Psoas muscle (tissue), 8 donors: ENCODE measurements around the gene POLR3E. TPM values are rescaled to one million over a fixed set of nuclear protein-coding genes. Genes with fewer than 3 reads are reported as not detected.
"Not testable (repeated sequence)": the region's sequence is repeated elsewhere in the genome, so short reads cannot be mapped to it uniquely, and the experiment has no call there.

Experiments
- ATAC-seq, 4 donors: fragments of 200-7000 bp; cut with Tn5 transposase; one replicate each; pipeline ENCODE4 v1.9.1; 2020; ENCODE audit warnings: moderate library complexity in 3 of 4, mild to moderate bottlenecking in 2 of 4
- DNase-seq, 2 donors: peaks; one replicate each; pipeline ENCODE4 v3.0.0-alpha.2; 2020
- H3K27ac ChIP-seq: fragments of 200-600 bp; one replicate; pipeline ENCODE4 v1.8.0; 2022
- H3K27me3 ChIP-seq, 3 donors: fragments of 200-600 bp in 1 of 3; one replicate each; pipeline versions ENCODE4 v1.6.1 to v1.8.0; 2013 to 2022; ENCODE audit warnings: low read length in 2 of 3, mild to moderate bottlenecking in 2 of 3, moderate library complexity in 1 of 3; ENCODE audit not compliant: insufficient read depth in 3 of 3
- H3K36me3 ChIP-seq, 2 donors: fragments of 200-600 bp in 1 of 2; one replicate each; pipeline versions ENCODE4 v1.6.1 to v1.8.0; 2013 to 2022; ENCODE audit warnings: low read depth in 1 of 2, mild to moderate bottlenecking in 1 of 2, moderate library complexity in 1 of 2; ENCODE audit not compliant: insufficient read depth in 1 of 2
- H3K4me1 ChIP-seq: fragments of 200-600 bp; one replicate; pipeline ENCODE4 v1.8.0; 2022
- H3K4me3 ChIP-seq: fragments of 200-600 bp; one replicate; pipeline ENCODE4 v1.8.0; 2022; ENCODE audit warnings: mild to moderate bottlenecking
- H3K9me3 ChIP-seq: fragments of 200-600 bp; one replicate; pipeline ENCODE4 v1.8.0; 2022
- CTCF ChIP-seq: fragments of 200-600 bp; IDR thresholded peaks from one replicate; pipeline ENCODE4 v1.8.0; 2022; ENCODE audit warnings: antibody characterized with exemption
- WGBS, 3 donors: extraction: QIAGEN DNeasy Blood & Tissue Kit; methylation state at CpG; one replicate each; pipeline versions ENCODE4 v1.1.6 to v1.1.7; 2013; 5-methylcytosine and 5-hydroxymethylcytosine counted together
- intact Hi-C, 2 donors: fragments of 100-400 bp; cut with DNase I; formaldehyde crosslinking; loops; one replicate each; pipeline versions ENCODE4 v1.11.0 to v1.14.2; 2022
- polyA plus RNA-seq, 3 donors: library from polyadenylated mRNA; stranded (reverse); fragments of 200-250 nt; gene quantifications; one replicate each; pipeline ENCODE4 v1.2.3, GENCODE V29; 2013
- total RNA-seq, 4 donors: library from RNA; stranded (reverse); fragmentation: NEBNext Ultra II Directional in 2 of 4; extraction: Animal tissue kit (Norgen Biotek cat#: 25700) in 2 of 4; gene quantifications; one replicate each; pipeline versions ENCODE4 v1.2.1 to v1.2.4, GENCODE V29; 2021 to 2023
- donor health status: healthy with polysubstance abuse.
- donor health status: DM: no; HTN: no; CAD: no; lungs with moderate emphysema.
- donor health status: Bipolar disorder and iron deficiency.
- donor health status: healthy.
- donor health status: DM: yes; HTN: yes; CAD: no.
- donor health status: DM: no; HTN: no; CAD: no.
- donor health status: DM: no; HTN: no; CAD: no.
- donor health status: DM: yes; HTN: yes; CAD: no.

The POLR3E gene
- total and polyA plus RNA-seq, 7 donors, result 45.6 to 119 (median 90.1) TPM

- no peak for TF ChIP-seq CTCF
- H3K4me1 ChIP-seq, result peaks cover 14% of the 10 kb centered on the region
- peak overlapping the region; percentile 71 for H3K4me3 ChIP-seq
- ATAC-seq, result no peak
- peak overlapping the region; percentile 96 for H3K27ac ChIP-seq
- peaks cover 0 to 23% of the 10 kb centered on the region in 2 donors for H3K36me3 ChIP-seq
- H3K27me3 ChIP-seq, result no peaks in the 10 kb centered on the region
- WGBS, 3 donors, result 91 to 100% (median 91%) methylated on average over 1 of the region's 1 CpG
- no peaks in the 10 kb centered on the region for H3K9me3 ChIP-seq
- intact Hi-C loops, result loop anchor here in 1 of 2 donors (5.0 kb wide), 1 partner anchor 292 kb away; the partner anchor contains the start of gene MOSMO
- no peak for DNase-seq
These were observed 1.8 kb downstream of the POLR3E start for GRCh38 chr16:22299036-22299435.

- peak; percentile 62 to 82 for DNase-seq
- intact Hi-C loops, result no loop called here
- peak overlapping the region; percentile 96 for H3K27ac ChIP-seq
- H3K9me3 ChIP-seq, result no peaks in the 10 kb centered on the region
- ATAC-seq, result peak; percentile 23 to 48 (median 28)
- H3K36me3 ChIP-seq, result peaks cover 6 to 39% of the 10 kb centered on the region in 2 donors
- peaks cover 14% of the 10 kb centered on the region for H3K4me1 ChIP-seq
- no peaks in the 10 kb centered on the region for H3K27me3 ChIP-seq
- no peak overlapping the region for H3K4me3 ChIP-seq
- peak; percentile 73 for TF ChIP-seq CTCF
- WGBS, 3 donors, result 33 to 38% (median 35%) methylated on average over 8 of the region's 8 CpGs
These were observed 3.3 kb downstream of the POLR3E start for GRCh38 chr16:22300427-22301071.

- Histone ChIP-seq H3K4me1 (peaks cover 14% of the 10 kb centered on the region), H3K36me3 (peaks cover 6 to 47% of the 10 kb centered on the region in 2 donors)
- DNase-seq, H3K27me3 ChIP-seq, H3K4me3 ChIP-seq, H3K27ac ChIP-seq, ATAC-seq, H3K9me3 ChIP-seq, intact Hi-C loops: not testable (repeated sequence)
- WGBS, 3 donors, result 81 to 88% (median 82%) methylated on average over 7 of the region's 7 CpGs
These were observed 4.2 kb downstream of the POLR3E start for GRCh38 chr16:22301423-22301822.

- ATAC-seq, result no peak
- Histone ChIP-seq H3K27me3 (no peaks in the 10 kb centered on the region), H3K4me3 (no peak overlapping the region), H3K36me3 (peaks cover 6 to 62% of the 10 kb centered on the region in 2 donors), H3K4me1 (peaks cover 14% of the 10 kb centered on the region), H3K27ac (no peak overlapping the region), H3K9me3 (no peaks in the 10 kb centered on the region)
- DNase-seq, result no peak
- WGBS, 3 donors, result 90 to 93% (median 93%) methylated on average over 12 of the region's 12 CpGs
- TF ChIP-seq CTCF, result no peak
- intact Hi-C loops, result no loop called here
These were observed 5.7 kb downstream of the POLR3E start for GRCh38 chr16:22302776-22303363.

- peaks cover 9 to 77% of the 10 kb centered on the region in 2 donors for H3K36me3 ChIP-seq
- intact Hi-C loops, result no loop called here
- no peaks in the 10 kb centered on the region for H3K9me3 ChIP-seq
- 91 to 94% (median 91%) methylated on average over 4 of the region's 4 CpGs for WGBS, 3 donors
- H3K4me3 ChIP-seq, result no peak overlapping the region
- no peaks in the 10 kb centered on the region for H3K27me3 ChIP-seq
- no peak overlapping the region for H3K27ac ChIP-seq
- ATAC-seq (no peak), DNase-seq (peak in 1 of 2 donors; percentile 48)
- TF ChIP-seq CTCF, result no peak
- peaks cover 11% of the 10 kb centered on the region for H3K4me1 ChIP-seq
These were observed 7.2 kb downstream of the POLR3E start for GRCh38 chr16:22304411-22304810.
